HEK293T (cell line): Measurements from ENCODE around the gene PDIA4.

Experiments used
- CTCF ChIA-PET: fragments of 350-600 bp; formaldehyde crosslinking; extraction: SDS; loops from one replicate; lab custom pipeline; 2021; ENCODE audit warnings: antibody characterized with exemption, inconsistent platforms; lab: Yijun Ruan, JAX
- POLR2A ChIA-PET: fragments of 350-600 bp; formaldehyde crosslinking; extraction: SDS; loops from one replicate; lab custom pipeline; 2020; ENCODE audit warnings: antibody characterized with exemption, inconsistent platforms; lab: Yijun Ruan, JAX
- DNase-seq: peaks from one replicate; pipeline ENCODE4 v3.0.0; 2012; ENCODE audit warnings: mixed read lengths; ENCODE audit errors: extremely low spot score
- ARNT ChIP-seq: fragments of 450-650 bp; IDR thresholded peaks from 2 replicates; pipeline ENCODE4 v1.6.1; 2017; ENCODE audit warnings: mild to moderate bottlenecking
- BHLHE40 ChIP-seq: fragments of 450-650 bp; IDR thresholded peaks from 2 replicates; pipeline ENCODE4 v1.6.1; 2016; ENCODE audit warnings: mild to moderate bottlenecking, moderate library complexity, borderline replicate concordance
- CTBP1 ChIP-seq: fragments of 450-650 bp; IDR thresholded peaks from 2 replicates; pipeline ENCODE4 v1.6.1; 2016; ENCODE audit warnings: borderline replicate concordance
- ELF4 ChIP-seq: fragments of 450-650 bp; IDR thresholded peaks from 2 replicates; pipeline ENCODE4 v1.6.1; 2017; ENCODE audit warnings: antibody characterized with exemption
- FOXA1 ChIP-seq: fragments of 450-650 bp; IDR thresholded peaks from 2 replicates; pipeline ENCODE4 v1.6.1; 2016; ENCODE audit warnings: mild to moderate bottlenecking
- FOXK2 ChIP-seq: fragments of 450-650 bp; IDR thresholded peaks from 2 replicates; pipeline ENCODE4 v1.6.1; 2016; ENCODE audit warnings: mild to moderate bottlenecking
- FOXM1 ChIP-seq: fragments of 450-650 bp; IDR thresholded peaks from 2 replicates; pipeline ENCODE4 v1.6.1; 2017; ENCODE audit warnings: mild to moderate bottlenecking, borderline replicate concordance
- HDGF ChIP-seq: fragments of 450-650 bp; IDR thresholded peaks from 2 replicates; pipeline ENCODE4 v1.6.1; 2017; ENCODE audit warnings: antibody characterized with exemption, borderline replicate concordance
- L3MBTL2 ChIP-seq: fragments of 450-650 bp; conservative IDR thresholded peaks from 2 replicates; pipeline ENCODE4 v1.6.1; 2016; ENCODE audit warnings: mild to moderate bottlenecking
- LEF1 ChIP-seq: fragments of 450-650 bp; IDR thresholded peaks from 2 replicates; pipeline ENCODE4 v1.6.1; 2017; ENCODE audit warnings: mild to moderate bottlenecking, borderline replicate concordance
- NFRKB ChIP-seq: fragments of 450-650 bp; IDR thresholded peaks from 2 replicates; pipeline ENCODE4 v1.6.1; 2016; ENCODE audit warnings: mild to moderate bottlenecking, moderate library complexity
- SP1 ChIP-seq: fragments of 450-650 bp; IDR thresholded peaks from 2 replicates; pipeline ENCODE4 v1.6.1; 2017
- SUZ12 ChIP-seq: fragments of 450-650 bp; IDR thresholded peaks from 2 replicates; pipeline ENCODE4 v1.6.1; 2016; ENCODE audit warnings: mild to moderate bottlenecking
- TARDBP ChIP-seq: fragments of 450-650 bp; IDR thresholded peaks from 2 replicates; pipeline ENCODE4 v1.6.1; 2016
- ZNF384 ChIP-seq: fragments of 450-650 bp; IDR thresholded peaks from 2 replicates; pipeline ENCODE4 v1.6.1; 2016
- TF ChIP-seq, protein P1 (sequence below): fragments of 450-650 bp; IDR thresholded peaks from 2 replicates; pipeline ENCODE4 v1.6.1; 2016

The PDIA4 gene

DNA sequence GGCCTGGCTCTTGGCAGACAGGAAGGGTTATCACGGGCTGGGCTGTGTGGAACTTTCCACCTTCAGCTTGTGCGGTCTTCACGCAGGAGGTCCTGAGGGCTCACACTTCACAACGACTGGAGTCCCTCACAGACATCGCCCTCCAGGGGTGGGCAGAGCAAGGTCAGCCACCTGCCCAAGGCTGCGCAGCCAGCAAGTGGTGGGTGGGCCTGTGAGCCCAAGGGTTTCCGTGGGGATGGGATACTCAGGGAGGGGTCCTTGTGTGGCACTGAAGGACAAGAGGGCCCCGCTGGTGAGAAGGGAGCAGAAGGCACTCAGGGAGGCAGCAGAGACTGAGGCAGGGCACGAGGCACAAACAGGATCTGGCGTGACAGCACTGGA lies 22.0 kb downstream of the PDIA4 start:
- DNase-seq, result no peak
- POLR2A ChIA-PET, result interaction anchor here (1.1 to 1.5 kb wide), 2 partner anchors 59 to 140 kb away, joined by 4 to 7 read pairs; partner anchors contain the start of gene ZNF398
- CTCF ChIA-PET, result interaction anchor here (0.5 to 3.3 kb wide), 8 partner anchors 10 to 61 kb away, joined by 3 to 40 read pairs (median 4); no protein-coding TSS in a partner anchor
- TF ChIP-seq SP1 (no peak), L3MBTL2 (no peak), FOXK2 (no peak), HDGF (no peak), NFRKB (no peak), ZNF384 (no peak), FOXA1 (no peak), CTBP1 (no peak), TARDBP (no peak), ELF4 (no peak), FOXM1 (no peak), BHLHE40 (no peak), ARNT (no peak), SUZ12 (no peak), LEF1 (no peak)
- TF ChIP-seq, protein P1, sequence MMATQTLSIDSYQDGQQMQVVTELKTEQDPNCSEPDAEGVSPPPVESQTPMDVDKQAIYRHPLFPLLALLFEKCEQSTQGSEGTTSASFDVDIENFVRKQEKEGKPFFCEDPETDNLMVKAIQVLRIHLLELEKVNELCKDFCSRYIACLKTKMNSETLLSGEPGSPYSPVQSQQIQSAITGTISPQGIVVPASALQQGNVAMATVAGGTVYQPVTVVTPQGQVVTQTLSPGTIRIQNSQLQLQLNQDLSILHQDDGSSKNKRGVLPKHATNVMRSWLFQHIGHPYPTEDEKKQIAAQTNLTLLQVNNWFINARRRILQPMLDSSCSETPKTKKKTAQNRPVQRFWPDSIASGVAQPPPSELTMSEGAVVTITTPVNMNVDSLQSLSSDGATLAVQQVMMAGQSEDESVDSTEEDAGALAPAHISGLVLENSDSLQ, result no peak

DNA sequence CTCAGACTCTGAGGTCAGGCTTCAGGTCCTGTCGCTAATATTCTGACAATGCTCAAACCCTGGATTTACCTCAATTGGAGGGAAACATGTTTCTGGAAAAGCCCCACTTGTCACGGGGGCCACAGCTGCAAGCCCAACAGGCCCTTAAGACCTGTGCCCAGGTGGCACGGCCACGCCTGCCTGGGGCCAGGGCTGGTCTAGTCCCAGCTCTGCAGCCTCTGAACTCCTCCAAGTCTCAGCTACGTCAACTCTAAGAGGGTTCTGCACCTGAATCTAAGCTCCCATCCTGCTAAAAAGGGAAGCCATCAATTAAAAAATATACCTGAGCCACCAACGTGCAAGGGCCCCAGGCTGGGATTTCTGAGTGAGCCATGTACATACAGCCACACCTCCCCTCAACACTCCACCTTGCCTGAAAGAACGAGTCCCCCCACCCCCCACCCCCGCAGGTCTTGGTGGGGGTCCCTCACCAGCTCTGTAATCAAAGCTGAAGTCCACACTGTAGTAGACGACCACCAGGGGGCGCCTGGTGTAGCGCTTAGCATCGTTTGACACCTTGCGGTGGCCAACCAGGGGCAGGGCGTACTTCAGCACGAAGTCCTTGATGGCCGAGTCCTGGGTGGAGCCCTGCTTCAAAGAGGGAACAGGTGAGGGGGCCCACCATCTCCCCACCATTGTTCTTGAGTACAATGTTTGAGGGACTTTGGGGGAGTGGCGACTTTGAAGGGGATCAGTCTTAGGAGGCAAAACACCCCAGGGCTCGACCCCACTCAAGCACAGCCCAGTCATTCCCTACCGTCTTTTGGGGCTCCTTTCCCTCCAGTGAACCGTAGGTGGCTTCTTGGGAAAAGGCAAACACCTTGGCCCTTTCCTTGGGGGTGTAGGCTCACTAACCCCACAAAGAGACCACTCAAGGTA lies 22.6 kb downstream of the PDIA4 start:
- peak; percentile 90 for DNase-seq
- TF ChIP-seq BHLHE40 (no peak), ELF4 (no peak), SP1 (no peak), CTBP1 (no peak), L3MBTL2 (peak; percentile 82; the same call in 1 of the 2 replicates), NFRKB (no peak), FOXM1 (0 out of 2 replicates have a peak, but pooled peaks have one; percentile 46), ZNF384 (no peak), FOXA1 (no peak), LEF1 (no peak), SUZ12 (no peak)
- POLR2A ChIA-PET, result interaction anchor here (1.0 to 1.5 kb wide), 3 partner anchors 13 to 59 kb away, joined by 3 to 7 read pairs (median 4); no protein-coding TSS in a partner anchor
- CTCF ChIA-PET, result interaction anchor here (0.5 to 3.3 kb wide), 24 partner anchors 10 to 724 kb away, joined by 3 to 40 read pairs (median 4); partner anchors contain the start of gene PDIA4

DNA sequence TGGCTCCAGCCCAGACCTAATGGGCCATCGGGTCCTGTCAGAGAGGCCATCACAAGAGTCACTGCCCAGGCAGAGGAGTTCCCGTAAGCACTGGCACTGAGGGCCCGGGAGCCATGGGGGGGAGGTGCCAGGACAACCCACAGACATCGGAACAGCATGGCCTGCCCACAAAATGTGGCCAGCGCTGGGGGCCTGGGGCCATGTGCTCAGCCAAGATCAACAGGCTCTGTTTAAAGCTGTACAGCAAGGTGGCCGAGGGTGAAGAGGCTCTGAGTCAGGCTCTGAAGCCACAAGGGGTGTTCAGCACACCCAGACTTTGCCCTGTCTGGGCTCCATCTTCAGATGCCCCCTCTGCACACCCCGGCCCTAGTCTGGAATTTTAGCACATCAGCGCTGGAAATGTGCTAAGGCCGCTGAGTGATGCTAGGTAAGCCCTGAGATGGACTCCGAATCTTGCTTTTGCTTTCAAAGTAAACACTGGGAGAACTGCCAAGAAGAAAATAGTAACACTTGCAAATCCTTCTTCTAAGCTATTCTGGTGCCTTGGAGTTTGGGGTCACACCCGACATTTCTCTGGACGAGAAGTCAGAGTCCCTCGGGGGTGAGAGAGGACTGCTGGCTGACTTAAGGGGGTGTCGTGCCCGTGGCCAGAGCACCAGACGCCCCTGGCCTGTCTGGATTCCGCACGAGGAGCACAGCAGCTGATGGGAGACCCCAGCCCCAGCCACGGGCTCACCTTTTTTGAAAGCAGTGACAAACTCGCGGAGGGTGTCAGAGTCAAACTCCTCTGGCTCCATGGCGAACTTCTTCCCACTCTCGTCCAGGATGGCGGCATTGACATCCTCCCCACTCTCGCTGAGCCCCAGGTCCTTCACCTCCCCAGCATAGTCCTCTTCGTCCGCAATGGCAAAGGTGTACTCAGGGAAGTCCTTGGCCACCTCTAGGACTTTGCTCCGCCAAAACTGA lies 23.6 kb downstream of the PDIA4 start:
- TF ChIP-seq ARNT (no peak), CTBP1 (no peak), BHLHE40 (no peak), HDGF (no peak), ELF4 (no peak), FOXK2 (no peak), L3MBTL2 (no peak), NFRKB (no peak), SP1 (no peak), SUZ12 (no peak), TARDBP (no peak), ZNF384 (no peak), FOXM1 (no peak), LEF1 (no peak)
- TF ChIP-seq, protein P1, result no peak
- ChIA-PET CTCF (interaction anchor here (0.7 to 3.3 kb wide), 18 partner anchors 9 to 139 kb away, joined by 3 to 40 read pairs (median 4); partner anchors contain the start of gene PDIA4), POLR2A (interaction anchor here (1.0 to 1.5 kb wide), 3 partner anchors 12 to 60 kb away, joined by 3 to 7 read pairs (median 4); no protein-coding TSS in a partner anchor)
- DNase-seq, result no peak

DNA sequence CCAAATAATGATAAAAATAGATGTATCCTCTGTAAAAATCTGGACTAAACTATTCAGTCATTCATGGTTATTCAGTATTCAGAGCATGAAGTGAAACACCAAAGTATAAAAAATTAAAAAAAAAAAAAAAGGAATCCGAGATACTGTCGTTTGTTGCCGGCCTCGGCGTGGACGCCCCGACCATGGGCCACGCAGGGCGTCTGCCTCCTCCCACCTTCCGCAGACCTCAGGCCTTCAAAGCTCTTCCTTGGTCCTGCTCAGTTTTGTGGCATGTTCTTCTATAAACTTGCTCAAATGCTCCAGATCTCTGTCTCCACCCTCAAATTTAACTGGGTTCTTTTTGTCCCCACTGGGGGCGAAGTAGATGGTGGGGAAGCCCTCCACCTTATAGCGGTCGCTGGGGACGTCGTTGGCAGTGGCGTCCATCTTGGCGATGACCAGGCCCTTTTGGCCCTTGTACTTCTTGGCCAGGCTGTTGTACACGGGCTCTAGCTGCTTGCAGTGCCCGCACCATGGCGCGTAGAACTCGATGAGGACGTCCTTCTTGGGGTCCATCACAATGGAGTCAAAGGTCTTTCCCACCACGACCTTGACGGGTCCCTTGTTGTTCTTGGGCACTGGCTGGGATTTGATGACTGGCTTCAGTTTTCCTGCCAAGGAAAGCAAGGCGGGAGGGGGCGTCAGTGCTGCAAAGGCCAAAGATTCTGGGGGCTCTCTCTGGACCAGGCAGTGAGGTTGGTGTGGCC lies 24.6 kb downstream of the PDIA4 start:
- ChIA-PET POLR2A (no interaction called here), CTCF (interaction anchor here (1.3 kb wide), 1 partner anchor 62 kb away, joined by 3 read pairs; no protein-coding TSS in a partner anchor)
- TF ChIP-seq NFRKB (no peak), HDGF (no peak), FOXK2 (no peak), FOXM1 (no peak), FOXA1 (no peak), ARNT (no peak), ZNF384 (no peak), L3MBTL2 (no peak), SP1 (no peak), LEF1 (no peak), TARDBP (no peak), ELF4 (no peak), SUZ12 (no peak), CTBP1 (no peak), BHLHE40 (no peak)
- TF ChIP-seq, protein P1, result no peak
- DNase-seq, result no peak
